Measurements from ENCODE around the gene PSMC3.

Gene PSMC3

DNA sequence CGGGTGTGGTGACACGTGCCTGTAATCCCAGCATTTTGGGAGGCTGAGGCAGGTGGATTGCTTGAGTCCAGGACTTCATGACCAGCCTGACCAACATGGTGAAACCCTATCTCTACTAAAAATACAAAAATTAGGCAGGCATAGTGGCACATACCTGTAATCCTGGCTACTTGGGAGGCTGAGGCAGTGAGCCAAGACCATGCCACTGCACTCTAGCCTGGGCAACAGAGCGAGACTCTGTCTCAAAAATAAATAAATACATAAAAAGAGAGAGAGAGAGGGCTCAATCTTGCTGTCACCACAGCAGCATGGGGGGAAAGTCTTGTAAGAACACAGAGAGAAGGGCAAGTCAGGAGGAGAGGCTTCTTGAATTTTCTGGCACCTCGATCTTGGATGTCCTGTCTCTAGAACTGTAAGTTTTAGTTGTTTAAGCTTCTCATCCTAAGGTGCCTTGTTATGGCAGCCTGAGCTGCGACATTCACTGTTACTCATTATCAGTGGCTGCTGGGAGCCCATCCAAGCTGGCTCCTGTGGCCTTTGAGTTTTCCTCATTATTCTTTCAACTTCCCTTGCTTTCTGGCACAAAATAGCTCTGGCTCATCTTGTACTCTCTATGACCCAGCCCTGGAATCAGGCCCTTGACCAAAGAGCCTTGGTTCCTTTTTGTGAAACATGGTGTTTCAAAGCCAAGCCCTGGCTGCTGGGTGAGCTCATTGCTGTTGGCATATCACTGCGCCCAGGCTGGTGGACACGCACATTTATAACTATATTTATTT is 8.0 kb upstream of the PSMC3 start:
- Histone ChIP-seq H3K27me3 (ENCODE audit: control insufficient read depth in 1 of 2, insufficient read depth in 2 of 2, low read length in 2 of 2) (no peaks in the 10 kb centered on the region), H3K27ac (ENCODE audit: low read depth, low read length) (no peak overlapping the region)

GRCh38 chr11:47433157-47433556 is 6.9 kb upstream of the PSMC3 start:
- Histone ChIP-seq H3K36me3 (ENCODE audit: control insufficient read depth in 1 of 2, insufficient read depth in 2 of 2, low read length in 2 of 2) (no peaks in the 10 kb centered on the region), H3K27me3 (ENCODE audit: control insufficient read depth in 1 of 2, insufficient read depth in 2 of 2, low read length in 2 of 2) (no peaks in the 10 kb centered on the region), H3K9me3 (ENCODE audit: control insufficient read depth in 1 of 2, low read length in 2 of 2) (peaks cover 0 to 5% of the 10 kb centered on the region in 2 donors), H3K9ac (ENCODE audit: low read depth in 1 of 2, low read length in 2 of 2) (no peak overlapping the region), H3K4me1 (ENCODE audit: control insufficient read depth in 1 of 2, insufficient read depth in 2 of 2, low read length in 2 of 2) (peaks cover 3 to 6% of the 10 kb centered on the region in 2 donors), H3K4me3 (ENCODE audit: low read depth in 1 of 2, low read length in 2 of 2) (no peak overlapping the region), H3K27ac (ENCODE audit: low read depth, low read length) (no peak overlapping the region)

More for the DNA sequence above, 8.0 kb upstream of the PSMC3 start:
- H3K9ac ChIP-seq (ENCODE audit: low read depth in 1 of 2, low read length in 2 of 2) = no peak overlapping the region
- H3K4me1 ChIP-seq (ENCODE audit: control insufficient read depth in 1 of 2, insufficient read depth in 2 of 2, low read length in 2 of 2) = peaks cover 3 to 6% of the 10 kb centered on the region in 2 donors
- no peaks in the 10 kb centered on the region for H3K36me3 ChIP-seq (ENCODE audit: control insufficient read depth in 1 of 2, insufficient read depth in 2 of 2, low read length in 2 of 2)
- peaks cover 0 to 5% of the 10 kb centered on the region in 2 donors for H3K9me3 ChIP-seq (ENCODE audit: control insufficient read depth in 1 of 2, low read length in 2 of 2)
- H3K4me3 ChIP-seq (ENCODE audit: low read depth in 1 of 2, low read length in 2 of 2) = no peak overlapping the region

- Histone ChIP-seq H3K4me3 (ENCODE audit: low read depth in 1 of 2, low read length in 2 of 2) (no peak overlapping the region), H3K9me3 (ENCODE audit: control insufficient read depth in 1 of 2, low read length in 2 of 2) (no peaks in the 10 kb centered on the region), H3K36me3 (ENCODE audit: control insufficient read depth in 1 of 2, insufficient read depth in 2 of 2, low read length in 2 of 2) (no peaks in the 10 kb centered on the region), H3K9ac (ENCODE audit: low read depth in 1 of 2, low read length in 2 of 2) (no peak overlapping the region), H3K27me3 (ENCODE audit: control insufficient read depth in 1 of 2, insufficient read depth in 2 of 2, low read length in 2 of 2) (no peaks in the 10 kb centered on the region), H3K27ac (ENCODE audit: low read depth, low read length) (no peak overlapping the region), H3K4me1 (ENCODE audit: control insufficient read depth in 1 of 2, insufficient read depth in 2 of 2, low read length in 2 of 2) (no peaks in the 10 kb centered on the region)
Measured at GRCh38 chr11:47431356-47432083, 5.3 kb upstream of the PSMC3 start.

DNA sequence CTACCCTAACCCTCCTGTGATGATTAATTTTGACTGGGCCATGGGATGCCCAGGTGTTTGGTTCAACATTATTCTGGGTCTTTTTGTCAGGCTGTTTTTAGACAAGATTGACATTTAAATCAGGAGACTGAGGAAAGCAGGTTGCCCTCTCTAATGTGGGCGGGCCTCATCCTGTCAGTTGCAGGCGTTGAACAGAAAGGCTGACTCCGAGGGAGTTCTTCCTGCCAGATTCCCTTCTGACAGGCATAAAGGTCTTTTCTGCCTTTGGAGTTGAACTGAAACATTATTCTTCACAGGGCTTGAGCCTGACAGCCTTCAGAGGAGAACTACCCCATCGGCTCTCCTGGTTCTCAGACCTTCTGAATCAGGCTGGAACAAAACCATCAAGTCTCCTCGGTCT is 4.3 kb upstream of the PSMC3 start:
- Histone ChIP-seq H3K9ac (ENCODE audit: low read depth in 1 of 2, low read length in 2 of 2) (no peak overlapping the region), H3K9me3 (ENCODE audit: control insufficient read depth in 1 of 2, low read length in 2 of 2) (no peaks in the 10 kb centered on the region), H3K4me3 (ENCODE audit: low read depth in 1 of 2, low read length in 2 of 2) (no peak overlapping the region), H3K27ac (ENCODE audit: low read depth, low read length) (no peak overlapping the region), H3K4me1 (ENCODE audit: control insufficient read depth in 1 of 2, insufficient read depth in 2 of 2, low read length in 2 of 2) (peaks cover 0 to 2% of the 10 kb centered on the region in 2 donors), H3K36me3 (ENCODE audit: control insufficient read depth in 1 of 2, insufficient read depth in 2 of 2, low read length in 2 of 2) (no peaks in the 10 kb centered on the region), H3K27me3 (ENCODE audit: control insufficient read depth in 1 of 2, insufficient read depth in 2 of 2, low read length in 2 of 2) (no peaks in the 10 kb centered on the region)

DNA sequence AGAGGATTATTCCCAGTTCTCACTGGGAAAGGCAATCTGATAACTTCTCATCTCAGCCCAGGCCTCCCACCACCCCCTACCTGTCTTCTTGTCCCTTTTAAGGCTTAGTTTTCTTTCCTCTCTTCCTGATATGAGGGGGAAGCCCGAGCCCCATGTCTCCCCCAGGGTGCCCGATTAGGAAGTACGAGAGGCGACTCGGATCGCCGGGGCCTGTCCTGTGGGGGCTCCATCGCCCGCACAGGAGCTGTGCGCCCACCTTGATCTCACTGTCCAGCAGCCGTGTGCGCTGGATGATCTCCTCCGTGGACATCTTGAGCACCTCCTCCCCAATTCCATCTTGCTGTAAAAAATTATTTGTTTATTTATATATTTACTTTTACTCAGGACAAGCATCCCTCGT is 628 bp downstream of the PSMC3 start:
- Histone ChIP-seq H3K4me3 (ENCODE audit: low read depth in 1 of 2, low read length in 2 of 2) (peak overlapping the region; percentile 84 to 92), H3K36me3 (ENCODE audit: control insufficient read depth in 1 of 2, insufficient read depth in 2 of 2, low read length in 2 of 2) (peaks cover 17 to 39% of the 10 kb centered on the region in 2 donors), H3K9ac (ENCODE audit: low read depth in 1 of 2, low read length in 2 of 2) (peak overlapping the region; percentile 65 to 75), H3K9me3 (ENCODE audit: control insufficient read depth in 1 of 2, low read length in 2 of 2) (no peaks in the 10 kb centered on the region), H3K27ac (ENCODE audit: low read depth, low read length) (peak overlapping the region; percentile 84), H3K4me1 (ENCODE audit: control insufficient read depth in 1 of 2, insufficient read depth in 2 of 2, low read length in 2 of 2) (peaks cover 7 to 11% of the 10 kb centered on the region in 2 donors), H3K27me3 (ENCODE audit: control insufficient read depth in 1 of 2, insufficient read depth in 2 of 2, low read length in 2 of 2) (no peaks in the 10 kb centered on the region)

- Histone ChIP-seq H3K9ac (ENCODE audit: low read depth in 1 of 2, low read length in 2 of 2) (no peak overlapping the region), H3K36me3 (ENCODE audit: control insufficient read depth in 1 of 2, insufficient read depth in 2 of 2, low read length in 2 of 2) (peaks cover 32 to 73% of the 10 kb centered on the region in 2 donors), H3K27me3 (ENCODE audit: control insufficient read depth in 1 of 2, insufficient read depth in 2 of 2, low read length in 2 of 2) (no peaks in the 10 kb centered on the region), H3K9me3 (ENCODE audit: control insufficient read depth in 1 of 2, low read length in 2 of 2) (no peaks in the 10 kb centered on the region), H3K27ac (ENCODE audit: low read depth, low read length) (no peak overlapping the region), H3K4me3 (ENCODE audit: low read depth in 1 of 2, low read length in 2 of 2) (no peak overlapping the region), H3K4me1 (ENCODE audit: control insufficient read depth in 1 of 2, insufficient read depth in 2 of 2, low read length in 2 of 2) (peaks cover 7% of the 10 kb centered on the region in 2 donors)
Measured at GRCh38 chr11:47418454-47419259, 7.6 kb downstream of the PSMC3 start.

DNA sequence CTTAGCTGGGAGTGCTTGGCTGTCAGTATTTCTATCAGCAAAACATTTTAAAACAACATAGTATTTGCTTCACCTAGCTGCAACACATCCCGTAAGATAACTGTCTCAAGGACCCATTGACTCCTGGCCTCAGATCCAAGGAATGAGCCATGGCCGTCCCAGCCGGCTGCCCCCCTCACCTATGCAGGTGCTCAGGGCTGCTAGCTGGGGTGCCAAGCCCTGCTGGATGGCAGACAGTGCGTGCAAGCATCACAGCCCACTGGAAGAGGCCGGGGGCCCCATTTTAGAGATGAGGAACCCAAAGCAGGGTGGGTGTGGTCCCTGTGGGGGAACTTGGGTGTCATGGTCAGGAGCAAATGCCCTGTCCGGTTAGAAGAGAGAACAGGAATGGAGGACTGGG is 8.5 kb downstream of the PSMC3 start:
- Histone ChIP-seq H3K4me3 (ENCODE audit: low read depth in 1 of 2, low read length in 2 of 2) (no peak overlapping the region), H3K9ac (ENCODE audit: low read depth in 1 of 2, low read length in 2 of 2) (no peak overlapping the region), H3K4me1 (ENCODE audit: control insufficient read depth in 1 of 2, insufficient read depth in 2 of 2, low read length in 2 of 2) (peaks cover 7% of the 10 kb centered on the region in 2 donors), H3K9me3 (ENCODE audit: control insufficient read depth in 1 of 2, low read length in 2 of 2) (no peaks in the 10 kb centered on the region), H3K27ac (ENCODE audit: low read depth, low read length) (no peak overlapping the region), H3K27me3 (ENCODE audit: control insufficient read depth in 1 of 2, insufficient read depth in 2 of 2, low read length in 2 of 2) (no peaks in the 10 kb centered on the region), H3K36me3 (ENCODE audit: control insufficient read depth in 1 of 2, insufficient read depth in 2 of 2, low read length in 2 of 2) (peaks cover 28 to 69% of the 10 kb centered on the region in 2 donors)

- Histone ChIP-seq H3K36me3 (ENCODE audit: control insufficient read depth in 1 of 2, insufficient read depth in 2 of 2, low read length in 2 of 2) (peaks cover 23 to 58% of the 10 kb centered on the region in 2 donors), H3K4me3 (ENCODE audit: low read depth in 1 of 2, low read length in 2 of 2) (no peak overlapping the region), H3K9me3 (ENCODE audit: control insufficient read depth in 1 of 2, low read length in 2 of 2) (no peaks in the 10 kb centered on the region), H3K4me1 (ENCODE audit: control insufficient read depth in 1 of 2, insufficient read depth in 2 of 2, low read length in 2 of 2) (peaks cover 7% of the 10 kb centered on the region in 2 donors), H3K27me3 (ENCODE audit: control insufficient read depth in 1 of 2, insufficient read depth in 2 of 2, low read length in 2 of 2) (no peaks in the 10 kb centered on the region), H3K9ac (ENCODE audit: low read depth in 1 of 2, low read length in 2 of 2) (peak overlapping the region in 1 of 2 donors; percentile 18), H3K27ac (ENCODE audit: low read depth, low read length) (peak overlapping the region; percentile 30)
Measured at GRCh38 chr11:47415949-47416472, 10.2 kb downstream of the PSMC3 start.

DNA sequence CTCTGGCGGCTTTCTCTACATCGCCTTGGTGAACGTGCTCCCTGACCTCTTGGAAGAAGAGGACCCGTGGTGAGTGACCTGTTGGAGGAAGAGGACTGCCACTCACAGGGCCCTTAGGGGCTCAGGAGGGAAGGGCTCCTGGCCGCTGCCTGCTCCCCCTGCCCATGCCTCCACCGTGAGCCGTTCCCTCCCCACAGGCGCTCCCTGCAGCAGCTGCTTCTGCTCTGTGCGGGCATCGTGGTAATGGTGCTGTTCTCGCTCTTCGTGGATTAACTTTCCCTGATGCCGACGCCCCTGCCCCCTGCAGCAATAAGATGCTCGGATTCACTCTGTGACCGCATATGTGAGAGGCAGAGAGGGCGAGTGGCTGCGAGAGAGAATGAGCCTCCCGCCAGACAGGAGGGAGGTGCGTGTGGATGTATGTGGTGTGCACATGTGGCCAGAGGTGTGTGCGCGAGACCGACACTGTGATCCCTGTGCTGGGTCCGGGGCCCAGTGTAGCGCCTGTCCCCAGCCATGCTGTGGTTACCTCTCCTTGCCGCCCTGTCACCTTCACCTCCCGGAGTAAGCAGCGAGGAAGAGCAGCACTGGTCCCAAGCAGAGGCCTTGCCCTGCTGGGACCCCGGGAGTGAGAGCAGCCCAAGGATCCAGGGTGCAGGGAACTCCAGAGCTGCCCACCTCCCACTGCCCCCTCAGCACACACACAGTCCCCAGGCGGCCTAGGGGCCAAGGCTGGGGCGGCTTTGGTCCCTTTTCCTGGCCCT is 11.0 kb downstream of the PSMC3 start:
- no peak overlapping the region for H3K4me3 ChIP-seq (ENCODE audit: low read depth in 1 of 2, low read length in 2 of 2)
- H3K27me3 ChIP-seq (ENCODE audit: control insufficient read depth in 1 of 2, insufficient read depth in 2 of 2, low read length in 2 of 2) = no peaks in the 10 kb centered on the region
- H3K9ac ChIP-seq (ENCODE audit: low read depth in 1 of 2, low read length in 2 of 2) = peak overlapping the region in 1 of 2 donors; percentile 18
- peaks cover 7% of the 10 kb centered on the region in 2 donors for H3K4me1 ChIP-seq (ENCODE audit: control insufficient read depth in 1 of 2, insufficient read depth in 2 of 2, low read length in 2 of 2)
- peaks cover 18 to 51% of the 10 kb centered on the region in 2 donors for H3K36me3 ChIP-seq (ENCODE audit: control insufficient read depth in 1 of 2, insufficient read depth in 2 of 2, low read length in 2 of 2)
- peak overlapping the region; percentile 30 for H3K27ac ChIP-seq (ENCODE audit: low read depth, low read length)
- H3K9me3 ChIP-seq (ENCODE audit: control insufficient read depth in 1 of 2, low read length in 2 of 2) = no peaks in the 10 kb centered on the region

Data from duodenal mucosa (tissue), 2 donors.